Measurements from ENCODE around the gene ZNF497. TPM values are rescaled to one million over a fixed set of nuclear protein-coding genes. Genes with fewer than 3 reads are reported as not detected.

ZNF497 gene
- total RNA-seq, 1 experiment from 2014 or later: 2.4 TPM

- Mint-ChIP-seq H3K9me3 (no peaks in the 10 kb centered on the region), H3K4me1 (peaks cover 4 to 5% of the 10 kb centered on the region in 2 experiments; a peak in 3 of 4 replicates), H3K27ac (no peak within 1 kb of the TSS), H3K36me3 (ENCODE audit: insufficient read depth in 1 of 3, low read depth in 3 of 3) (no peaks in the 10 kb centered on the region; a peak in 1 of 7 replicates), H3K27me3 (ENCODE audit: low read depth) (no peaks in the 10 kb centered on the region), H3K4me3 (no peak within 1 kb of the TSS)
- H4K5ac ChIP-seq (ENCODE audit: insufficient read length, low read depth, low read length): no peak within 1 kb of the TSS
- no peak within 1 kb of the TSS for H2AK5ac ChIP-seq (ENCODE audit: insufficient read length, low read length)
- no peak within 1 kb of the TSS for H2BK15ac ChIP-seq (ENCODE audit: low read depth, low read length)
- no peak within 1 kb of the TSS for H3T11ph ChIP-seq (ENCODE audit: low read length)
- no peaks in the 10 kb centered on the region for H3K4me1 ChIP-seq (ENCODE audit: insufficient read depth, low read length)
- DNase-seq: peak; percentile 96
- H3K4me2 ChIP-seq (ENCODE audit: insufficient read depth, insufficient read length, low read length): peak within 1 kb of the TSS; percentile 86
- H3K27ac ChIP-seq (ENCODE audit: insufficient read length, low read depth, low read length): no peak within 1 kb of the TSS
- H3K23me2 ChIP-seq (ENCODE audit: insufficient read length, low read depth, low read length, poor library complexity, severe bottlenecking): peaks cover 10% of the 10 kb centered on the region
- H3K56ac ChIP-seq (ENCODE audit: insufficient read length, low read depth, low read length): no peak within 1 kb of the TSS
- no peaks in the 10 kb centered on the region for H3K9me3 ChIP-seq (ENCODE audit: control insufficient read depth, low read depth, low read length)
- H3K27me3 ChIP-seq (ENCODE audit: insufficient read depth, low read length): no peaks in the 10 kb centered on the region
- TF ChIP-seq CTCF (conservative IDR thresholded peaks at IDR 0.05): no peak
- H2BK120ac ChIP-seq (ENCODE audit: low read depth, low read length, poor library complexity, severe bottlenecking): no peak within 1 kb of the TSS
- H3K79me2 ChIP-seq (ENCODE audit: insufficient read depth, low read length): no peaks in the 10 kb centered on the region
- H3K23ac ChIP-seq (ENCODE audit: insufficient read length, low read depth, low read length): no peak within 1 kb of the TSS
- peak within 1 kb of the TSS; percentile 49 for H4K8ac ChIP-seq (replicated peaks; ENCODE audit: insufficient read length, low read depth, low read length)
- WGBS (ENCODE audit: extremely low coverage, insufficient read length, low lambda C conversion rate): no CpG with 5 or more reads among the region's 62 CpGs
- H2AFZ ChIP-seq (ENCODE audit: low read length): no peak within 1 kb of the TSS
- H3K4ac ChIP-seq (ENCODE audit: low read depth, low read length): no peak within 1 kb of the TSS
- no peak within 1 kb of the TSS for H2BK12ac ChIP-seq (ENCODE audit: insufficient read length, low read depth, low read length)
- no peak within 1 kb of the TSS for H2BK5ac ChIP-seq (ENCODE audit: insufficient read length, low read length)
- no peaks in the 10 kb centered on the region for H3K79me1 ChIP-seq (ENCODE audit: insufficient read depth, low read depth, low read length, poor library complexity, severe bottlenecking)
- peaks cover 5% of the 10 kb centered on the region for H4K20me1 ChIP-seq (ENCODE audit: control insufficient read depth, insufficient read depth, insufficient read length)
- peak within 1 kb of the TSS; percentile 92 for H3K9ac ChIP-seq (ENCODE audit: extremely low read depth, insufficient read length, low read length)
- peak within 1 kb of the TSS; percentile 76 for H3K18ac ChIP-seq (ENCODE audit: insufficient read length, low read depth, low read length)
- no peak within 1 kb of the TSS for H2BK20ac ChIP-seq (ENCODE audit: low read depth, low read length, poor library complexity, severe bottlenecking)
- no peak within 1 kb of the TSS for H4K91ac ChIP-seq (ENCODE audit: insufficient read length, low read depth, low read length)
- peak within 1 kb of the TSS; percentile 76; the same call in 1 of the 2 replicates for H3K14ac ChIP-seq (ENCODE audit: insufficient read depth, low read length)
Observed at GRCh38 chr19:58326914-58327726, 35.4 kb downstream of the ZNF497 start, which contains the start of gene ZSCAN22. Gene ZSCAN22, plus strand, starts transcription at chr19:58326994. Its CDS starts 7,809 bp downstream, at chr19:58334803.
